Activated CD8-positive, alpha-beta memory T cell treated with anti-CD3 and anti-CD28 coated beads, Interleukin-2, amount 10 ng/mL, durations not matched to agents 7 days and 5 days (primary cell): Measurements from ENCODE around the gene UBC. TPM values are rescaled to one million over a fixed set of nuclear protein-coding genes. Genes with fewer than 3 reads are reported as not detected.
"Not testable (repeated sequence)": the region's sequence is repeated elsewhere in the genome, so short reads cannot be mapped to it uniquely, and the experiment has no call there.

Experiments used
- ATAC-seq: fragments of 150-1000 bp; cut with Tn5 transposase; one replicate; pipeline ENCODE4 v1.10.0; 2021; ENCODE audit warnings: moderate library complexity
- CTCF ChIA-PET: fragments of 350-600 bp; sonication (Branson Sonifier 250); formaldehyde crosslinking; loops from one replicate; lab custom pipeline; 2021; ENCODE audit warnings: antibody characterized with exemption; lab: Charles Lee
- DNase-seq: peaks from one replicate; pipeline ENCODE4 v3.0.0-alpha.2; 2020
- H3K27ac Mint-ChIP-seq: one replicate; pipeline ENCODE4 v1.8.0; 2021; ENCODE audit warnings: mild to moderate bottlenecking, mixed read lengths
- H3K27me3 Mint-ChIP-seq: one replicate; pipeline ENCODE4 v1.8.0; 2021; ENCODE audit warnings: mixed read lengths
- H3K36me3 Mint-ChIP-seq: one replicate; pipeline ENCODE4 v1.8.0; 2021; ENCODE audit warnings: mild to moderate bottlenecking, mixed read lengths
- H3K4me1 Mint-ChIP-seq: one replicate; pipeline ENCODE4 v1.8.0; 2021; ENCODE audit warnings: mixed read lengths
- H3K4me3 Mint-ChIP-seq: one replicate; pipeline ENCODE4 v1.8.0; 2021; ENCODE audit warnings: mild to moderate bottlenecking, moderate library complexity, mixed read lengths
- H3K9me3 Mint-ChIP-seq: one replicate; pipeline ENCODE4 v1.8.0; 2022; ENCODE audit warnings: low read depth, mixed read lengths
- total RNA-seq, 2 experiments: library from RNA; stranded (reverse); gene quantifications; one replicate each; pipeline ENCODE4 v1.2.3, GENCODE V29; 2021

Gene UBC
- total RNA-seq, 2 experiments from 2014 or later: 1,159 to 1,188 TPM

DNA sequence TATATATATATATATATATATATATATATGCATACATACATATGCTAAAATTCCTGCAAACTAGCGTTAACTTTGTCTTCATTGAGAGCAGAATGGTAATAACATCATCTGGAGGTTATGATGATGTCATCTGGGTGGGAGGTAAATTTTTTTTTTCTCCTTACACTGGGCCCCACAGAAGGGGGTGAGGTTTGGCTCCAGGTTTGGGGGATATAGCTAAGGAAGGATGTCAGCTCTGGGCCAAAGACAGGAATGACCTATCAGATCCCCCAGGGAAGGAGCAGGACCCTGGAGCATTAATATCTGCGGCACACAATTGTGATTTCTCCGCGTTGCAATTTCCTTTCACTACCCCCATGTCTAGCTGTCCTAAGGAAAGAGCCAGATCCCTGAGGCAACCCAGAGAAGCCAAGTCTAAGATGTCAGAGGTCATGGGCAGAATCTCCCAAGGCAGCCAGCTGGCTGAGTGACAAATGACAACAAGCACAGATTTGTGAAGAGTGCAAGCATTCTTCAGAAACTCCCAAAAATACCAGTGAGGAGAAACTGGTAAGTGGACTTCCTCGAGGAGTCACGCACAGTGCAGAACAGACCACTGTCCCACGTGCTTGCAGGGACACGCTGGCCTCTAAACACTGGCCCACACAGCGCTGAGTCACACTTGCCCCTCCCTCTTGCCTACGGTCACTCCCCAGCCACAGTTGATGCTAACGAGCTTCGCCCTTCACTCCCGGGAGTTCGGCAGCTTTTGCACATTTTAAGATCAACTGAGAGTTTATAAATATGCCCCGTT, 9.9 kb downstream of the UBC start:
- no peaks in the 10 kb centered on the region for H3K9me3 Mint-ChIP-seq
- ATAC-seq: no peak
- CTCF ChIA-PET: interaction anchor here (25.8 kb wide), 1 partner anchor 37 kb away, joined by 553 read pairs; no protein-coding TSS in a partner anchor

DNA sequence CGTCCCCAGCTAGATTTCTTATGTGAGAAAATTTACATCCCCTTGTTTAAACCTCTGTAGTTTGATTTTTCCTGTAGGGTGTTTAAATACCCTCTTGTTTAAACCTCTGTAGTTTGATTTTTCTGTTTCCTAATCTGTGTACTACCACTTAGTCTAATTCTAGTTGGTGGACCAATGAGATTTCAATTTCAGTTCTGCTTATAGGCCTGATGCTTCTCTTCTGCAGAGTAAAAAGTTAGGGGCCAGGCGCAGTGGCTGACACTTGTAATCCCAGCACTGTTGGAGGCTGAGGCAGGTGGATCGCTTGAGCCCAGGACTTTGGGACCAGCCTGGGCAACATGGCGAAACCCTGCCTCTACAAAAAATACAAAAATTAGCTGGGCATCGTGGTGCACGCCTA, 11.5 kb downstream of the UBC start:
- ATAC-seq (no peak), DNase-seq (no peak)
- Mint-ChIP-seq H3K4me1 (peaks cover 28% of the 10 kb centered on the region), H3K36me3 (no peaks in the 10 kb centered on the region), H3K27ac (no peak overlapping the region), H3K27me3 (no peaks in the 10 kb centered on the region), H3K9me3 (no peaks in the 10 kb centered on the region), H3K4me3 (no peak overlapping the region)
- CTCF ChIA-PET: interaction anchor here (0.7 to 3.0 kb wide), 3 partner anchors 14 to 38 kb away, joined by 3 to 16 read pairs (median 4); no protein-coding TSS in a partner anchor

More for the DNA sequence above, 9.9 kb downstream of the UBC start:
- Mint-ChIP-seq H3K4me3 (no peak overlapping the region), H3K27me3 (no peaks in the 10 kb centered on the region), H3K4me1 (peaks cover 14% of the 10 kb centered on the region), H3K36me3 (no peaks in the 10 kb centered on the region), H3K27ac (no peak overlapping the region)
- DNase-seq: no peak

GRCh38 chr12:124901003-124901402, 13.4 kb downstream of the UBC start:
- Mint-ChIP-seq H3K27me3 (no peaks in the 10 kb centered on the region), H3K9me3 (no peaks in the 10 kb centered on the region), H3K4me1 (peaks cover 23% of the 10 kb centered on the region), H3K36me3 (no peaks in the 10 kb centered on the region), H3K27ac (no peak overlapping the region), H3K4me3 (no peak overlapping the region)
- CTCF ChIA-PET: interaction anchor here (1.1 to 3.0 kb wide), 2 partner anchors 13 to 40 kb away, joined by 3 to 16 read pairs; partner anchors contain the start of gene UBC
- no peak for DNase-seq
- ATAC-seq: no peak

DNA sequence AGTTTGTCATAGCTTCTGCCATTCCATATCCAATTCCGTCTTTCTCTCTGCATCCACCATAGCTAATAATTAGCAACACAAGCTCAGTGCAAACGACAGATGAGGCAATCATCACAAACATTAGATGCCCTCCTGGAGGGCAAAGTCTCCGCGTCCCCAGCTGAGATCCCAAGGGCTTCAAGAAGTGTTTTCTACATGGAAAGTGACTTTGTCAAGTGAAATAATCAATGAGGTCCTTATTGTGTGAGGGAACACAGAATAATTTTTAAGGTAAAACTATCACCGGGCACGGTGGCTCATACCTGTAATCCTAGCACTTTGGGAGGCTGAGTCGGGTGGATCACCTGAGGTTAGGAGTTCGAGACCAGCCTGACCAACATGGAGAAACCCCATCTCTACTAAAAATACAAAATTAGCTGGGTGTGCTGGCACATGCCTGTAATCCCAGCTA, 14.1 kb downstream of the UBC start:
- not testable (repeated sequence) for H3K36me3 Mint-ChIP-seq, ATAC-seq, H3K4me3 Mint-ChIP-seq, DNase-seq, H3K27me3 Mint-ChIP-seq, H3K9me3 Mint-ChIP-seq, H3K27ac Mint-ChIP-seq
- CTCF ChIA-PET: interaction anchor here (0.9 to 3.0 kb wide), 4 partner anchors 10 to 40 kb away, joined by 3 to 16 read pairs (median 3); partner anchors contain the start of gene UBC
- peaks cover 20% of the 10 kb centered on the region for H3K4me1 Mint-ChIP-seq

DNA sequence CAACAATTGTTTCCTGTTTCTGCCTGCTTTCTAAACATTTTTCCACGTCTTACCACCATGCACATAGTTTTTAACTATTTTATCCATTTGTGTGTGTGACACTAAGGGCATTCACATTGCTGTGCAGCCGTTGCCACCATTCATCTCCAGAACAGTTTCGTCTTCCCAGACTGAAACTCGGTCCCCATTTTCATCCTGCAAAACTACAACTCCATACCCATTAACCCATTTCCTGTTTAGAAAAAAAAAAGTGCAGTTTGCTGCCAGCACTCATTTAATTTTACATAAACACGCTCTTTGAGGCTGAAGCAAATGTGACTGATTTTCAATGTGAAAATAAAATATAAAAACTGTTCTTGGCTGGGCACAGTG, 15.5 kb downstream of the UBC start:
- CTCF ChIA-PET: no interaction called here
- no peak overlapping the region for H3K4me3 Mint-ChIP-seq
- H3K36me3 Mint-ChIP-seq: no peaks in the 10 kb centered on the region
- no peaks in the 10 kb centered on the region for H3K9me3 Mint-ChIP-seq
- DNase-seq (no peak), ATAC-seq (no peak)
- H3K27ac Mint-ChIP-seq: no peak overlapping the region
- no peaks in the 10 kb centered on the region for H3K27me3 Mint-ChIP-seq
- peaks cover 20% of the 10 kb centered on the region for H3K4me1 Mint-ChIP-seq

DNA sequence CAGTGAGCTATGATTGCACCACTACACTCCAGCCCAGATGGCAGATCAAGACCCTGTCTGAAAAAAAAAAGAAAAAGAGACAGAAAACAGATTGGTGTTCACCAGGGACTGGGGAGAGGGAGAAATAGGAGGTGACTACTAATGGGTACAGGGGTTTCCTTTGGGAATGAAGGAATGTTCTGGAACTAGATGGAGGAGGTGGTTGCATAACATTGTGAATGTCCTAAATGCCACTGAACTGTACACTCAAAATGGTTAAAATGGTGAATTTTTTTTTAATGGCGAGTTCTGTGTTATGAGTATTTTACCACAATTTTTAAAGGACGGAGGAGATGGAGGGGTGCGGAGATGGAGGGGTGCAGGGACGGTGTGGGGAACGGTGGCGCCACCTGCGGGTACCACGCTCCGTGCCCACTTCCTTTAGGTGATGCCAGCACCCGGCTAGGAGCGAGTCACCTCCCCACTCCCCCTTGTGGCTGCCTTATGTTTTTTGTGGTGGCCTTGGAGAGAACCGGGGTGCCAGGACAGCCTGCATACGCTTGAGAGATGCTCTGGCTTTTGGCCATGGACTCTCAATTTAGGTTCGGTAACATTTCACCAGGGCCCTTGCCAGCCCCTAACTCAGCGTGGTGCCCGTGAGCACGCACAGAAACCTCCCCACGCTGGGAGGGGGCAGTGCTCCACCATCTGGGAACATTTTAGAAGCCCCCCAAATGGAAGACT, 16.1 kb downstream of the UBC start:
- H3K4me1 Mint-ChIP-seq: peaks cover 23% of the 10 kb centered on the region
- H3K9me3 Mint-ChIP-seq: no peaks in the 10 kb centered on the region
- ATAC-seq (peak; percentile 82), DNase-seq (peak; percentile 83)
- no peaks in the 10 kb centered on the region for H3K36me3 Mint-ChIP-seq
- H3K27me3 Mint-ChIP-seq: no peaks in the 10 kb centered on the region
- H3K4me3 Mint-ChIP-seq: no peak overlapping the region
- no peak overlapping the region for H3K27ac Mint-ChIP-seq
- CTCF ChIA-PET: interaction anchor here (0.6 to 1.0 kb wide), 2 partner anchors 8 kb away, joined by 3 to 5 read pairs; no protein-coding TSS in a partner anchor

- no peak for ATAC-seq
Observed at GRCh38 chr12:124896461-124896860, 18.0 kb downstream of the UBC start.

GRCh38 chr12:124893792-124894516, 20.5 kb downstream of the UBC start:
- CTCF ChIA-PET: interaction anchor here (0.8 to 1.1 kb wide), 2 partner anchors 13 to 57 kb away, joined by 3 to 4 read pairs; no protein-coding TSS in a partner anchor
- no peaks in the 10 kb centered on the region for H3K36me3 Mint-ChIP-seq
- H3K27ac Mint-ChIP-seq: no peak overlapping the region
- H3K27me3 Mint-ChIP-seq: no peaks in the 10 kb centered on the region
- H3K9me3 Mint-ChIP-seq: no peaks in the 10 kb centered on the region
- peak; percentile 52 for ATAC-seq
- no peak overlapping the region for H3K4me3 Mint-ChIP-seq
- DNase-seq: no peak
- peaks cover 22% of the 10 kb centered on the region for H3K4me1 Mint-ChIP-seq

More at GRCh38 chr12:124896461-124896860, 18.0 kb downstream of the UBC start:
- DNase-seq: no peak
- CTCF ChIA-PET: interaction anchor here (0.8 to 1.6 kb wide), 2 partner anchors 10 to 44 kb away, joined by 3 to 6 read pairs; no protein-coding TSS in a partner anchor
- no peaks in the 10 kb centered on the region for H3K9me3 Mint-ChIP-seq
- no peak overlapping the region for H3K4me3 Mint-ChIP-seq
- H3K27ac Mint-ChIP-seq: no peak overlapping the region
- no peaks in the 10 kb centered on the region for H3K27me3 Mint-ChIP-seq
- H3K36me3 Mint-ChIP-seq: no peaks in the 10 kb centered on the region
- peaks cover 26% of the 10 kb centered on the region for H3K4me1 Mint-ChIP-seq

- Mint-ChIP-seq H3K36me3 (no peaks in the 10 kb centered on the region), H3K27me3 (no peaks in the 10 kb centered on the region), H3K4me3 (no peak overlapping the region), H3K27ac (no peak overlapping the region), H3K9me3 (no peaks in the 10 kb centered on the region), H3K4me1 (peaks cover 1% of the 10 kb centered on the region)
- ATAC-seq (no peak), DNase-seq (no peak)
- CTCF ChIA-PET: interaction anchor here (0.9 to 2.4 kb wide), 2 partner anchors 14 to 18 kb away, joined by 3 to 6 read pairs; no protein-coding TSS in a partner anchor
Observed at GRCh38 chr12:124888260-124888659, 26.2 kb downstream of the UBC start.

GRCh38 chr12:124887766-124888165, 26.7 kb downstream of the UBC start:
- not testable (repeated sequence) for H3K27ac Mint-ChIP-seq, H3K27me3 Mint-ChIP-seq, H3K36me3 Mint-ChIP-seq, H3K4me3 Mint-ChIP-seq, H3K4me1 Mint-ChIP-seq, DNase-seq, H3K9me3 Mint-ChIP-seq, ATAC-seq
- CTCF ChIA-PET: interaction anchor here (2.4 kb wide), 1 partner anchor 19 kb away, joined by 6 read pairs; no protein-coding TSS in a partner anchor

- H3K27me3 Mint-ChIP-seq: no peaks in the 10 kb centered on the region
- no peaks in the 10 kb centered on the region for H3K9me3 Mint-ChIP-seq
- CTCF ChIA-PET: interaction anchor here (1.0 kb wide), 1 partner anchor 22 kb away, joined by 3 read pairs; no protein-coding TSS in a partner anchor
- peaks cover 7% of the 10 kb centered on the region for H3K4me1 Mint-ChIP-seq
- H3K4me3 Mint-ChIP-seq: no peak overlapping the region
- no peaks in the 10 kb centered on the region for H3K36me3 Mint-ChIP-seq
- DNase-seq (no peak), ATAC-seq (no peak)
- no peak overlapping the region for H3K27ac Mint-ChIP-seq
Observed at GRCh38 chr12:124884587-124885438, 29.6 kb downstream of the UBC start.
